Neural progenitor cell (in vitro differentiated cells): ENCODE data around the gene PSMB9.

ENCODE experiments used
- CTCF ChIP-seq: fragments of 200-600 bp; sonication (generic); IDR thresholded peaks from 2 replicates; pipeline ENCODE4 v1.5.1; 2017; ENCODE audit warnings: antibody characterized with exemption, mild to moderate bottlenecking
- EZH2 ChIP-seq: fragments of 200-600 bp; sonication (generic); IDR thresholded peaks from 2 replicates; pipeline ENCODE4 v1.6.1; 2017; ENCODE audit warnings: antibody characterized with exemption, mild to moderate bottlenecking, moderate library complexity
- EZH2phosphoT487 ChIP-seq: fragments of 200-600 bp; sonication (generic); IDR thresholded peaks from 2 replicates; pipeline ENCODE4 v1.6.1; 2017; ENCODE audit warnings: antibody characterized with exemption

DNA sequence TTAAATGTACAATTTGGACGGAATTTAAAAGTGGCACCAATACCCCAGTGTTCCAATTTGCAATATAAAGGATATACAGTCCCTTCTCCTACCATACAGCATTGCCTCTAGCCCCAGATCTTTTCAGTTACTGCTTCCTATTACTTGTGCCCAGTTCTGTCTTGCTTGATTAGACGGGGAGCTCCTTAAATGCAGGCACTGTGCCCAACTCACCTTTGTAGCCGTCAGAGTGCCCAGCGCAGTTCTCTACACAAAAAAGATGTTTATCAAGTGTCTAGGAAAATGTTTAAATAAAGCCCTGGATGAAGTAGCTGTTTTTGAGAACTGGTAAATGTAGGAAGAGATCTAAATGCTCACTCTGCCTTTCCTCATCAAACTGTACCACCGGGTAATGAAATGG lies 23.1 kb upstream of the PSMB9 start:
- TF ChIP-seq CTCF (no peak), EZH2phosphoT487 (no peak), EZH2 (no peak)
